ENCODE results near the gene SIGLEC10. TPM values are rescaled to one million over a fixed set of nuclear protein-coding genes. Genes with fewer than 3 reads are reported as not detected.

Gene SIGLEC10
- total and polyA plus RNA-seq, 2 of the 4 experiments (the other 2 are of a cell fraction): not detected

DNA sequence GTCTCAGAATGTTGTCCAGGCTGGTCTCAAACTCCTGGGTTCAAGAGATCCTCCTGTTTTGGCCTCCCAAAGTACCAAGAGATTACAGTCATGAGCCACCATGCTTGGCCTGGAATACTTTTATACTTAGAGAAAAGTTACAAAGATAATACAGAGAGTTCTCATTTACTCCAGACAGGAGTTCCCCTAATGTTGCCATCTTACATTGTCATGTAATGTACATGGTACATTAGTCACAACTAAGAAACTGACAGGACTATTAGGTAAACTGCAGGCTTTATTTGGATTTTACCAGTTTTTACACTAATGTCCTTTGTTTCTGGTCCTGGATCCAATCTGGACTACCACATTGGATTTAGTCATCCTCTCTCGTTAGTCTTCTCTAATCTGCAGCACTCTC lies 24.7 kb downstream of the SIGLEC10 start:
- no CpG with 5 or more reads among the region's 1 CpG for WGBS, 2 experiments (ENCODE audit: extremely low coverage in 2 of 2, insufficient read length in 1 of 2)
- no peak overlapping the region for H3K4me2 ChIP-seq (ENCODE audit: low read depth, low read length)
- in situ Hi-C loops (cut with MboI; ENCODE audit: low sequenced_read_pairs) (no loop called here), intact Hi-C loops (cut with micrococcal nuclease) (no loop called here), dilution Hi-C loops (cut with HindIII; ENCODE audit: low sequenced_read_pairs, unreplicated experiment) (no loop called here)
- DNase-seq (no peak), ATAC-seq (ENCODE audit: low read depth) (no peak)
- no peak overlapping the region for H2BK120ac ChIP-seq (ENCODE audit: low read depth, low read length)
- H4K8ac ChIP-seq (ENCODE audit: low read depth in 2 of 2, low read length in 2 of 2): no peak overlapping the region
- no peaks in the 10 kb centered on the region for H3K9me3 ChIP-seq (ENCODE audit: control insufficient read depth, insufficient read depth, low read length)
- no peak overlapping the region for H3K23ac ChIP-seq (ENCODE audit: low read depth, low read length)
- no peak overlapping the region for H3K18ac ChIP-seq (ENCODE audit: low read depth, low read length)
- H4K91ac ChIP-seq (ENCODE audit: insufficient read depth, low read depth, low read length): no peak overlapping the region
- H3K4ac ChIP-seq (ENCODE audit: low read depth, low read length): no peak overlapping the region
- H2BK20ac ChIP-seq (ENCODE audit: low read depth, low read length): no peak overlapping the region
- TF ChIP-seq, protein P1, sequence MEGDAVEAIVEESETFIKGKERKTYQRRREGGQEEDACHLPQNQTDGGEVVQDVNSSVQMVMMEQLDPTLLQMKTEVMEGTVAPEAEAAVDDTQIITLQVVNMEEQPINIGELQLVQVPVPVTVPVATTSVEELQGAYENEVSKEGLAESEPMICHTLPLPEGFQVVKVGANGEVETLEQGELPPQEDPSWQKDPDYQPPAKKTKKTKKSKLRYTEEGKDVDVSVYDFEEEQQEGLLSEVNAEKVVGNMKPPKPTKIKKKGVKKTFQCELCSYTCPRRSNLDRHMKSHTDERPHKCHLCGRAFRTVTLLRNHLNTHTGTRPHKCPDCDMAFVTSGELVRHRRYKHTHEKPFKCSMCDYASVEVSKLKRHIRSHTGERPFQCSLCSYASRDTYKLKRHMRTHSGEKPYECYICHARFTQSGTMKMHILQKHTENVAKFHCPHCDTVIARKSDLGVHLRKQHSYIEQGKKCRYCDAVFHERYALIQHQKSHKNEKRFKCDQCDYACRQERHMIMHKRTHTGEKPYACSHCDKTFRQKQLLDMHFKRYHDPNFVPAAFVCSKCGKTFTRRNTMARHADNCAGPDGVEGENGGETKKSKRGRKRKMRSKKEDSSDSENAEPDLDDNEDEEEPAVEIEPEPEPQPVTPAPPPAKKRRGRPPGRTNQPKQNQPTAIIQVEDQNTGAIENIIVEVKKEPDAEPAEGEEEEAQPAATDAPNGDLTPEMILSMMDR (conservative IDR thresholded peaks at IDR 0.05; ENCODE audit: low read depth, low read length): no peak
- TF ChIP-seq, protein P2, sequence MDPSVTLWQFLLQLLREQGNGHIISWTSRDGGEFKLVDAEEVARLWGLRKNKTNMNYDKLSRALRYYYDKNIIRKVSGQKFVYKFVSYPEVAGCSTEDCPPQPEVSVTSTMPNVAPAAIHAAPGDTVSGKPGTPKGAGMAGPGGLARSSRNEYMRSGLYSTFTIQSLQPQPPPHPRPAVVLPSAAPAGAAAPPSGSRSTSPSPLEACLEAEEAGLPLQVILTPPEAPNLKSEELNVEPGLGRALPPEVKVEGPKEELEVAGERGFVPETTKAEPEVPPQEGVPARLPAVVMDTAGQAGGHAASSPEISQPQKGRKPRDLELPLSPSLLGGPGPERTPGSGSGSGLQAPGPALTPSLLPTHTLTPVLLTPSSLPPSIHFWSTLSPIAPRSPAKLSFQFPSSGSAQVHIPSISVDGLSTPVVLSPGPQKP (IDR thresholded peaks at IDR 0.05; ENCODE audit: borderline replicate concordance, low read depth, low read length): no peak
- TF ChIP-seq, protein P3, sequence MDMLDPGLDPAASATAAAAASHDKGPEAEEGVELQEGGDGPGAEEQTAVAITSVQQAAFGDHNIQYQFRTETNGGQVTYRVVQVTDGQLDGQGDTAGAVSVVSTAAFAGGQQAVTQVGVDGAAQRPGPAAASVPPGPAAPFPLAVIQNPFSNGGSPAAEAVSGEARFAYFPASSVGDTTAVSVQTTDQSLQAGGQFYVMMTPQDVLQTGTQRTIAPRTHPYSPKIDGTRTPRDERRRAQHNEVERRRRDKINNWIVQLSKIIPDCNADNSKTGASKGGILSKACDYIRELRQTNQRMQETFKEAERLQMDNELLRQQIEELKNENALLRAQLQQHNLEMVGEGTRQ (IDR thresholded peaks at IDR 0.05; ENCODE audit: low read depth, low read length): no peak
- H2AK9ac ChIP-seq (replicated peaks; ENCODE audit: low read depth, low read length, poor library complexity): no peak overlapping the region
- H3K27ac ChIP-seq (ENCODE audit: insufficient read depth, low read length): no peak overlapping the region
- no peak overlapping the region for H2AFZ ChIP-seq (replicated peaks; ENCODE audit: low read length, poor library complexity)
- H2AK5ac ChIP-seq (ENCODE audit: low read depth, low read length): no peak overlapping the region
- no peak overlapping the region for H2BK15ac ChIP-seq (ENCODE audit: low read depth, low read length)
- H3K56ac ChIP-seq (ENCODE audit: extremely low read depth, insufficient read depth, low read length): no peak overlapping the region
- H3K36me3 ChIP-seq (ENCODE audit: control insufficient read depth, insufficient read depth, low read length): no peaks in the 10 kb centered on the region
- H3K14ac ChIP-seq (replicated peaks; ENCODE audit: low read depth, low read length): no peak overlapping the region
- H3K9me1 ChIP-seq (ENCODE audit: insufficient read depth, low read length): no peaks in the 10 kb centered on the region; the same call in 1 of the 2 replicates
- H3K79me1 ChIP-seq (ENCODE audit: low read depth in 1 of 2, low read length in 2 of 2): 0 out of 4 replicates have a peak, but pooled peaks cover 0 to 6% of the 10 kb centered on the region in 2 experiments
- no peaks in the 10 kb centered on the region for H4K20me1 ChIP-seq (ENCODE audit: insufficient read depth, low read length)
- BruUV-seq (replicated peaks): no TSS peak
- no peak overlapping the region for H3K4me3 ChIP-seq (ENCODE audit: insufficient read depth, low read depth, low read length)
- ChIA-PET CTCF (no interaction called here), POLR2A (ENCODE audit: unreplicated experiment) (no interaction called here)
- H2BK5ac ChIP-seq (ENCODE audit: low read depth, low read length, poor library complexity, severe bottlenecking): no peak overlapping the region
- no peaks in the 10 kb centered on the region for H3K4me1 ChIP-seq (ENCODE audit: control insufficient read depth, insufficient read depth, low read length)
- H4K5ac ChIP-seq (ENCODE audit: low read depth, low read length): no peak overlapping the region
- H3K9ac ChIP-seq (ENCODE audit: low read depth, low read length): no peak overlapping the region
- no peaks in the 10 kb centered on the region for H3K27me3 ChIP-seq (ENCODE audit: control insufficient read depth, insufficient read depth, low read length)

All from IMR-90 (cell line).